IMR-90 (cell line): ENCODE measurements around the gene RASSF3. TPM values are rescaled to one million over a fixed set of nuclear protein-coding genes. Genes with fewer than 3 reads are reported as not detected.

Experiments
- ATAC-seq: fragments of 200-7000 bp; cut with Tn5 transposase; 2 replicates; pipeline ENCODE4 v1.9.1; 2020; ENCODE audit warnings: low read depth, mild to moderate bottlenecking, moderate library complexity
- BruUV-seq: library from RNA; stranded (reverse); fragments of 400-500 nt; replicated peaks from 2 replicates; lab custom pipeline; 2021; lab: Mats Ljungman, UMichigan
- CTCF ChIA-PET: fragments of 300-600 bp; formaldehyde crosslinking; extraction: SDS; loops from one replicate; lab custom pipeline; 2021; ENCODE audit warnings: antibody characterized with exemption; lab: Yijun Ruan, JAX
- POLR2A ChIA-PET: fragments of 300-600 bp; sonication (Branson Sonifier 250); formaldehyde crosslinking; loops from one replicate; lab custom pipeline; 2022; ENCODE audit warnings: antibody characterized with exemption; ENCODE audit not compliant: unreplicated experiment; lab: Charles Lee
- DNase-seq: peaks from one replicate; pipeline ENCODE4 v3.0.0; 2013
- H2AFZ ChIP-seq: replicated peaks from 2 replicates; pipeline ENCODE3; 2013; ENCODE audit warnings: low read length, mild to moderate bottlenecking; ENCODE audit not compliant: poor library complexity
- H2AK5ac ChIP-seq: 2 replicates; pipeline ENCODE4 v1.6.1; 2013; ENCODE audit warnings: low read depth, low read length, inconsistent platforms
- H2AK9ac ChIP-seq: replicated peaks from 2 replicates; pipeline ENCODE3; 2013; ENCODE audit warnings: mild to moderate bottlenecking, low read depth, low read length, moderate library complexity; ENCODE audit not compliant: poor library complexity
- H2BK120ac ChIP-seq: 2 replicates; pipeline ENCODE4 v1.6.1; 2013; ENCODE audit warnings: low read depth, low read length, inconsistent platforms
- H2BK15ac ChIP-seq: 3 replicates; pipeline ENCODE4 v1.6.1; 2013; ENCODE audit warnings: low read depth, low read length, inconsistent platforms
- H2BK20ac ChIP-seq: 2 replicates; pipeline ENCODE4 v1.6.1; 2013; ENCODE audit warnings: low read depth, mild to moderate bottlenecking, inconsistent platforms, low read length, moderate library complexity
- H2BK5ac ChIP-seq: 2 replicates; pipeline ENCODE4 v1.6.1; 2013; ENCODE audit warnings: mild to moderate bottlenecking, low read depth, low read length, inconsistent platforms; ENCODE audit not compliant: poor library complexity, severe bottlenecking
- H3K14ac ChIP-seq: replicated peaks from 2 replicates; pipeline ENCODE4 v1.6.1; 2013; ENCODE audit warnings: low read depth, low read length, inconsistent platforms
- H3K18ac ChIP-seq: 2 replicates; pipeline ENCODE4 v1.6.1; 2013; ENCODE audit warnings: low read depth, low read length, control low read depth
- H3K23ac ChIP-seq: 2 replicates; pipeline ENCODE4 v1.6.1; 2013; ENCODE audit warnings: low read depth, low read length, inconsistent platforms
- H3K27ac ChIP-seq: 2 replicates; pipeline ENCODE4 v1.5.1; 2013; ENCODE audit warnings: mild to moderate bottlenecking, control low read depth, low read length; ENCODE audit not compliant: insufficient read depth
- H3K27me3 ChIP-seq: 2 replicates; pipeline ENCODE4 v1.6.1; 2013; ENCODE audit warnings: low read length; ENCODE audit not compliant: control insufficient read depth, insufficient read depth
- H3K36me3 ChIP-seq: 2 replicates; pipeline ENCODE4 v1.6.1; 2013; ENCODE audit warnings: low read length, mixed read lengths; ENCODE audit not compliant: control insufficient read depth, insufficient read depth
- H3K4ac ChIP-seq: 2 replicates; pipeline ENCODE4 v1.6.1; 2013; ENCODE audit warnings: low read depth, low read length, inconsistent platforms
- H3K4me1 ChIP-seq: 2 replicates; pipeline ENCODE4 v1.6.1; 2013; ENCODE audit warnings: low read length, mixed read lengths; ENCODE audit not compliant: control insufficient read depth, insufficient read depth
- H3K4me2 ChIP-seq: 2 replicates; pipeline ENCODE4 v1.6.1; 2013; ENCODE audit warnings: low read depth, mild to moderate bottlenecking, control low read depth, low read length, moderate library complexity
- H3K4me3 ChIP-seq: 2 replicates; pipeline ENCODE4 v1.5.1; 2013; ENCODE audit warnings: low read depth, mild to moderate bottlenecking, control low read depth, low read length, moderate library complexity; ENCODE audit not compliant: insufficient read depth
- H3K56ac ChIP-seq: 2 replicates; pipeline ENCODE4 v1.6.1; 2013; ENCODE audit warnings: low read length, inconsistent platforms; ENCODE audit not compliant: insufficient read depth; ENCODE audit errors: extremely low read depth
- H3K79me1 ChIP-seq, 2 experiments: 2 replicates each; pipeline ENCODE4 v1.6.1; 2013; ENCODE audit warnings: low read length in 2 of 2, inconsistent platforms in 1 of 2, low read depth in 1 of 2
- H3K9ac ChIP-seq: 2 replicates; pipeline ENCODE4 v1.6.1; 2013; ENCODE audit warnings: low read depth, low read length, control low read depth
- H3K9me1 ChIP-seq: 2 replicates; pipeline ENCODE4 v1.6.1; 2013; ENCODE audit warnings: low read length, inconsistent platforms; ENCODE audit not compliant: insufficient read depth
- H3K9me3 ChIP-seq: 2 replicates; pipeline ENCODE4 v1.6.1; 2013; ENCODE audit warnings: low read length; ENCODE audit not compliant: control insufficient read depth, insufficient read depth
- H4K20me1 ChIP-seq: 2 replicates; pipeline ENCODE4 v1.6.1; 2013; ENCODE audit warnings: low read length, inconsistent platforms; ENCODE audit not compliant: insufficient read depth
- H4K5ac ChIP-seq: 2 replicates; pipeline ENCODE4 v1.6.1; 2013; ENCODE audit warnings: mild to moderate bottlenecking, low read depth, low read length, control low read depth
- H4K8ac ChIP-seq, 2 experiments: 2 replicates each; pipeline ENCODE4 v1.6.1; 2013; ENCODE audit warnings: low read depth in 2 of 2, low read length in 2 of 2, control low read depth in 1 of 2, inconsistent platforms in 1 of 2
- H4K91ac ChIP-seq: 2 replicates; pipeline ENCODE4 v1.6.1; 2013; ENCODE audit warnings: low read depth, low read length, inconsistent platforms; ENCODE audit not compliant: insufficient read depth
- BHLHE40 ChIP-seq: fragments of 150-350 bp; IDR thresholded peaks from 2 replicates; pipeline ENCODE4 v1.6.1; 2016; ENCODE audit warnings: mild to moderate bottlenecking, low read depth, low read length
- USF2 ChIP-seq: fragments of 150-350 bp; IDR thresholded peaks from 2 replicates; pipeline ENCODE4 v1.6.1; 2017; ENCODE audit warnings: mild to moderate bottlenecking, antibody characterized with exemption, low read length, low read depth
- WGBS, 2 experiments: methylation state at CpG; one replicate each; pipeline versions ENCODE4 v1.1.5 to v1.1.7; 2013; ENCODE audit warnings: missing lambda C conversion rate in 2 of 2; ENCODE audit not compliant: insufficient read length in 1 of 2; ENCODE audit errors: extremely low coverage in 2 of 2; 5-methylcytosine and 5-hydroxymethylcytosine counted together
- dilution Hi-C: fragments of 300-500 bp; cut with HindIII; formaldehyde crosslinking; loops from one replicate; pipeline ENCODE4 v1.14.3; 2018; ENCODE audit warnings: low sequenced_read_pairs; ENCODE audit not compliant: unreplicated experiment
- in situ Hi-C: fragments of 300-500 bp; cut with MboI; formaldehyde crosslinking; loops from 3 replicates; pipeline ENCODE4 v1.14.3; 2019; ENCODE audit warnings: low sequenced_read_pairs, inconsistent platforms, mixed read lengths
- intact Hi-C: fragments of 100-400 bp; cut with micrococcal nuclease; formaldehyde crosslinking; loops from 2 replicates; pipeline ENCODE4 v1.10.0; 2022
- polyA plus RNA-seq, 3 experiments: library from polyadenylated mRNA; depleted of rRNA; stranded (reverse); fragments of >200 nt; gene quantifications; 2 replicates each; pipeline ENCODE4 v1.2.3, GENCODE V29; 2012; ENCODE audit warnings: low replicate concordance in 1 of 3
- total RNA-seq: library from RNA; depleted of rRNA; stranded (reverse); fragments of >200 nt; gene quantifications from 2 replicates; pipeline ENCODE4 v1.2.3, GENCODE V29; 2012

Gene RASSF3
- total and polyA plus RNA-seq, 2 of the 4 experiments (the other 2 are of a cell fraction) = 18.7 to 39.3 TPM

GRCh38 chr12:64650762-64651161, 40.5 kb downstream of the RASSF3 start:
- WGBS, 2 experiments = no CpG with 5 or more reads among the region's 4 CpGs
- Histone ChIP-seq H3K4ac (no peak overlapping the region), H3K79me1 (peaks cover 38 to 68% of the 10 kb centered on the region in 2 experiments), H2BK15ac (no peak overlapping the region), H3K36me3 (no peaks in the 10 kb centered on the region; the same call in 1 of the 2 replicates), H3K27me3 (no peaks in the 10 kb centered on the region), H3K27ac (no peak overlapping the region), H2AK9ac (no peak overlapping the region), H2BK120ac (no peak overlapping the region), H4K91ac (no peak overlapping the region), H4K8ac (no peak overlapping the region), H3K4me2 (peak overlapping the region; percentile 26; the same call in 1 of the 2 replicates), H2BK5ac (no peak overlapping the region), H4K20me1 (peaks cover 43% of the 10 kb centered on the region), H2AK5ac (no peak overlapping the region), H3K9me3 (no peaks in the 10 kb centered on the region), H2BK20ac (no peak overlapping the region), H3K18ac (no peak overlapping the region), H3K9ac (no peak overlapping the region), H3K14ac (no peak overlapping the region), H4K5ac (no peak overlapping the region), H3K23ac (peak overlapping the region; percentile 17; the same call in 1 of the 2 replicates), H3K4me1 (peaks cover 11% of the 10 kb centered on the region), H3K9me1 (peaks cover 34% of the 10 kb centered on the region), H3K4me3 (no peak overlapping the region), H3K56ac (no peak overlapping the region), H2AFZ (no peak overlapping the region)
- BruUV-seq = no TSS peak
- CTCF ChIA-PET = interaction anchor here (0.6 kb wide), 1 partner anchor 147 kb away, joined by 3 read pairs; no protein-coding TSS in a partner anchor
- TF ChIP-seq BHLHE40 = 0 out of 2 replicates have a peak, but pooled peaks have one; percentile 36
- TF ChIP-seq USF2 = no peak
- intact Hi-C loops = no loop called here
- in situ Hi-C loops = no loop called here
- POLR2A ChIA-PET = no interaction called here
- dilution Hi-C loops = no loop called here
- ATAC-seq (peak; percentile 43; the same call in 1 of the 2 replicates), DNase-seq (peak; percentile 50)
